SK-N-SH (cell line): ENCODE data around the gene MCF2L2.

Experiments used
- CTCF ChIP-seq: fragments of 200-600 bp; sonication (generic); IDR thresholded peaks from 2 replicates; pipeline ENCODE4 v1.6.1; 2017; ENCODE audit warnings: antibody characterized with exemption, mild to moderate bottlenecking, moderate library complexity
- ELF1 ChIP-seq: IDR thresholded peaks from 2 replicates; pipeline ENCODE4 v1.4.0; 2012
- FOSL2 ChIP-seq: IDR thresholded peaks from 2 replicates; pipeline ENCODE4 v1.4.0; 2012; ENCODE audit warnings: low read depth, mild to moderate bottlenecking, moderate library complexity, borderline replicate concordance
- MAX ChIP-seq: IDR thresholded peaks from 2 replicates; pipeline ENCODE4 v1.4.0; 2012; ENCODE audit warnings: low read depth
- MEF2A ChIP-seq: IDR thresholded peaks from 2 replicates; pipeline ENCODE4 v1.4.0; 2012; ENCODE audit warnings: low read depth, borderline replicate concordance
- MXI1 ChIP-seq: IDR thresholded peaks from 2 replicates; pipeline ENCODE4 v1.6.1; 2012; ENCODE audit warnings: mild to moderate bottlenecking, low read depth, low read length, improper control_type of control experiment
- NRF1 ChIP-seq: IDR thresholded peaks from 2 replicates; pipeline ENCODE4 v1.6.1; 2012; ENCODE audit warnings: low read depth, mild to moderate bottlenecking, low read length
- PBX3 ChIP-seq: IDR thresholded peaks from 2 replicates; pipeline ENCODE4; 2012
- POLR2AphosphoS5 ChIP-seq: IDR thresholded peaks from 2 replicates; pipeline ENCODE4 v1.6.1; 2012; ENCODE audit warnings: low read depth, low read length
- RAD21 ChIP-seq: IDR thresholded peaks from 2 replicates; pipeline ENCODE4 v1.6.1; 2012; ENCODE audit warnings: mild to moderate bottlenecking, low read length
- REST ChIP-seq: IDR thresholded peaks from 2 replicates; pipeline ENCODE4 v1.6.1; 2012; ENCODE audit warnings: mild to moderate bottlenecking, low read depth, low read length, moderate library complexity
- RFX5 ChIP-seq: IDR thresholded peaks from 2 replicates; pipeline ENCODE4 v1.6.1; 2012; ENCODE audit warnings: mild to moderate bottlenecking, improper control_type of control experiment, low read length
- TAF1 ChIP-seq: IDR thresholded peaks from 2 replicates; pipeline ENCODE4 v1.6.1; 2012; ENCODE audit warnings: low read depth, mild to moderate bottlenecking, low read length, moderate library complexity, borderline replicate concordance
- USF2 ChIP-seq: fragments of 150-350 bp; IDR thresholded peaks from 2 replicates; pipeline ENCODE4 v1.6.1; 2017; ENCODE audit warnings: antibody characterized with exemption, low read length, low read depth, borderline replicate concordance

- TF ChIP-seq MEF2A (no peak), CTCF (no peak), NRF1 (no peak), RFX5 (no peak), POLR2AphosphoS5 (no peak), REST (no peak), PBX3 (no peak), RAD21 (no peak), MXI1 (no peak), USF2 (no peak), ELF1 (no peak), FOSL2 (no peak), TAF1 (no peak), MAX (no peak)
Observed at GRCh38 chr3:183310936-183311335, 117.5 kb downstream of the MCF2L2 start.
